Fibroblast of skin of left quadriceps (primary cell): Measurements from ENCODE around the gene BICDL2.
A peak's percentile ranks its signal among the peaks of the same experiment; 100 is the strongest.
"Not testable (repeated sequence)": the region's sequence is repeated elsewhere in the genome, so short reads cannot be mapped to it uniquely, and the experiment has no call there.

Source experiments
- DNase-seq, 2 experiments: peaks; one replicate each; pipeline ENCODE4 v3.0.0-alpha.2; 2013; ENCODE audit warnings: low read depth in 2 of 2

Gene BICDL2

DNA sequence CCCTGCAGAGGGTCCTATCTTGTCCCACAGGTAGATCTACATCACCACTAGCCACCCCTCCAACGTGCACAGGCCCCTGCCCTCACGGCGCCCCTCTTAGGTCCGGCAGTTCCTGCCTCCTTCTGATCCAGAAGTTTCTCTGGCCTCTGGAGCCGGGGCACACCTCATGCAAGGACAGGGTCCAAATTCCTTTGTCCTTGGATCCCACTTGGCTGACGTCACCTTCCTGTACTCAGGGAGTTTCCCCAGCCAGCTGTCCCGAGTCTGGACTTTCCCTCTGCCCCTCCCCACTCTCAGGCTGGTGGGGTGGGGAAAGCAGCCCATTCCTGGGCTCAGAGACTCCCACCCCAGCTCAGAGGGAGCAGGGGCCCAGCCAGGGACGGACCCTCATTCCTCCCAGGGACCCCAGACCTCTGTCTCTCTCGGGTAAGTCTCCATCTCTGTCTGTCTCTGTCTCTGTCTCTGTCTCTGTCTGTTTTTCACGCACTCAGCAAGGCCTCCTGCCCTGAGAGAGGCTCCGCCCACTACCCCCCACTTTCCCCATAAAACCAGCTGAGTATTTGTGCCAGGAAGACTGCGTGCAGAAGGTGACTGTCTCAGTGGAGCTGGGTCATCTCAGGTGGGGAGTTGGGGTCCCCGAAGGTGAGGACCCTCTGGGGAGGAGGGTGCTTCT lies 28.5 kb upstream of the BICDL2 start, which contains the start of gene IL32:
Gene IL32, plus strand, starts transcription at position 572 of the 673 bp plus-strand sequence. CDS start 172 bp downstream, outside the sequence.
- peak; percentile 11 to 15 for DNase-seq

GRCh38 chr16:3063625-3064386 lies 27.1 kb upstream of the BICDL2 start:
- DNase-seq: no peak

DNA sequence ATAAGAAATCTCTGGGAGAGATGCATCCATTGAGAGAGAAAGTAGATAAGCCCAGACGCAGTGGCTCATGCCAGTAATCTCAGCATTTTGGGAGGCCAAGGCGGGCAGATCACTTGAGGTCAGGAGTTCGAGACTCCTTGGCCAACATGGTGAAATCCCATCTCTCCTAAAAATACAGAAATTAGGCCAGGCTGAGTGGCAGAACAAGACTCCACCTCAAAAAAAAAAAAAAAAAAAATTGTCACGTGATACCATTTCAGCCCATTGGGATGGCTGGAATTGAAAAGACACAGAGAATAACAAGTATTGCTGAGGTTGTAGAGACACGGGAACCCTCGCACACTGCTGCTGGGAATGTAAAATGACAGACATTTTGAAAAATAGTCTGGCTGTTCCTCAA lies 25.8 kb upstream of the BICDL2 start:
- no peak for DNase-seq

GRCh38 chr16:3060339-3061127 lies 23.8 kb upstream of the BICDL2 start:
- no peak for DNase-seq

DNA sequence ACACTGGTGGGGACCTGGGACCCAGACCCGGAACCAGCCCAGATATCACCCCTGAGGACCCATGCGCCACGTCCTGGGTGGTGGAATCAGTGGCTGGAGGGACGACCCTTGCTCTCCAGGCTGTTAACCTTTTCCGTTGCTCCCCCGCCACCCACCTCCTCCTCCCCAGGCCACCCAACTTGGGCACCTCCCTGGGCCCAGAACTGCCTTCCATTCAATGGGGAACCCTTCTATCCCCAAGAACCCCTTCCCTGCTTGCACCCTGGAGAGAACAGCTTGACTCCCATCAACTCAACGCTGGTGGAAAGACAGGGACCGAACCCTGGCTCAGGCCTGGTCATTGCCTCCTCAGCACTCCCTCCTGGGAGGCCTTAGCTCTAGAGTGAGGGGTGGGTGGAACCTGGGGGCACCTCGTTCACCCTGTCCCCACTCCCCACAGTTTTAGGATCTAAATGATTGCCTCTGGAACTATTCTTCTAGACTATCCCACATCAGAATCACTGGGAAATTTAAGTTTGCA lies 23.0 kb upstream of the BICDL2 start:
- no peak for DNase-seq

DNA sequence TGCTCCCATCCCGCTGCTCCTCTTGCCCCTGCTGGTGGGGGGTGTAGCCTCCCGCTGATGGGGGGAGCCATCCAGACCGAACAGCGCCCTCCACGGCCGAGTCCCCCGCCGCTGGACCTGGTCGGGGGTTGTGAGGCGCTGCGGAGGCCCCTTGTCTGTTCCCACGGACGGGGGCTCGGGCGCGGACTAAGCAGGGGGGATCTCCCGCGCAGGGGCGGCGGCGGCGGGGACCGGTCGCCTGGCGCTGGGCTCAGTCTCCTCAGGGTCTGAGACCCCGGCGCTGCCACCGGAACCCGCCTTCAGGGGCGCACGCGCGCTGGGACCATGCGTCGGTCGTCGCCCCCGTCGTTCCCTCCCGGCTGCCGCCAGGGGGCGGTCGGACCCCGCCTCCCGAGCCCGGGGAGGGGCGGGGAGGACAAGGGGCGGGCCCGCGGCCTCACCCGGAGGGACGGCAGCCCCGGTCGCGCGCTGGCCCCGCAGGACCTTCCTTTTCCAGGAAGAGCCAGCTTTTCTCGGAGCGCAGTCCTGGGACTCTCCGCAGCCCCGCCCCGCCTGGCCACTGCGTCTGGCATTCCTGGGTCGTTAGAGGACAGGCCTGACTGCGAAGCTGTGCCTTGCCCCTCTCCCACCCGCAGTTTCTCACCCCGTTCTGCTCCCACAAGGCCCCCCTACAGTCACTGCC lies 22.4 kb upstream of the BICDL2 start:
- DNase-seq: peak; percentile 58 to 67

DNA sequence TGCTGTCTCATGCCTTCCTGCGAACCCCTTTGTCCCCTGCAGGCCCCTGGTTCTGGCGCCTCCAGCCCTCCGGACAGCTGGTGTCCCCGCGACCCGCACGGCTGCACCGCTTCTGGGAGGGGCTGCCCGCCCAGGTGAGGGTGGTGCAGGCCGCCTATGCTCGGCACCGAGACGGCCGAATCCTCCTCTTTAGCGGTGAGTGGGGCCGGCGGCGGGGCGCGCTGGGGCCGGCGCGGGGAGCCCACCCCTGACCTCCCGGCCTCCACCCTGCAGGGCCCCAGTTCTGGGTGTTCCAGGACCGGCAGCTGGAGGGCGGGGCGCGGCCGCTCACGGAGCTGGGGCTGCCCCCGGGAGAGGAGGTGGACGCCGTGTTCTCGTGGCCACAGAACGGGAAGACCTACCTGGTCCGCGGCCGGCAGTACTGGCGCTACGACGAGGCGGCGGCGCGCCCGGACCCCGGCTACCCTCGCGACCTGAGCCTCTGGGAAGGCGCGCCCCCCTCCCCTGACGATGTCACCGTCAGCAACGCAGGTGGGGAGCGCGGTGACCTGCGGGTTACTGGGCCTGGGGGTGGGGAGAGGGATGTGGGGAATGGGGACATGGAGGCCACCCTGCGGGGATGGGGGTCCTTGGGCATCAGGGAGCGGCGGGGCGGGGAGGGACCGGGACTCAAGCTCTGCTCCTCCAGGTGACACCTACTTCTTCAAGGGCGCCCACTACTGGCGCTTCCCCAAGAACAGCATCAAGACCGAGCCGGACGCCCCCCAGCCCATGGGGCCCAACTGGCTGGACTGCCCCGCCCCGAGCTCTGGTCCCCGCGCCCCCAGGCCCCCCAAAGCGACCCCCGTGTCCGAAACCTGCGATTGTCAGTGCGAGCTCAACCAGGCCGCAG lies 21.6 kb upstream of the BICDL2 start:
- no peak for DNase-seq

GRCh38 chr16:3057181-3058138 lies 20.7 kb upstream of the BICDL2 start:
- no peak for DNase-seq

DNA sequence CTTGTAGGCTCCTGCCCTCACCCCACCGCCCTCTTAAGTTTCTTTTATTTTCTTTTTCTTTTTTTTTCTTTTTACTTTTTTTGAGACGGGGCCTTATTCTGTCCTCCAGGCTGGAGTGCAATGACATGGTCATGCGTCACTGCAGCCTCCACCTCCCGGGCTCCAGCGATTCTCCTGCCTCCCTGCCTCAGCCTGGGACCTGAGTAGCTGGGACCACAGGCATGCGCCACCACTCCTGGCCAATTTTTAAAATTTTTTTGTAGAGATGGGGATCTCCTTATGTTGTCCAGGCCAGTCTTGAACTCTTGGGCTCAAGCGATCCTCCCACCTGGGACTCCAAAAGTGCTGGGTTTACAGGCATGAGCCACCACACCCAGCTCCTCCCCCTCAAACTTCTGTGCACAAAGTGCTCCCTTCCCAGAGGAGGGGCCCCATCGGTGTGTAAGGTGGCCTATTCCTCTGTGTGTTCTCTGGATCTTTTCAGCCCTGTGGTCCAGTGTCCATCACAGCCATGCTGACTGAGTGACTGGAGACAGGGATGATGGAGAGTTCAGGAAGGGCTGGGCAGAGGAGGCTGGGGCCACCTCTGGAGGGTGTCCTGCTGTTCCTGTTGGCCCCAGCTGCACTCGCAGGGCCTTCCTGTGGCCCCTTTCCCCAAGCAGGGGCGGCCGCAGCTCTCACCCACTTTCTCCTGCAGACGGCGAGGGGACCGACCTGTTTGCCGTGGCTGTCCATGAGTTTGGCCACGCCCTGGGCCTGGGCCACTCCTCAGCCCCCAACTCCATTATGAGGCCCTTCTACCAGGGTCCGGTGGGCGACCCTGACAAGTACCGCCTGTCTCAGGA lies 19.8 kb upstream of the BICDL2 start:
- DNase-seq: no peak

GRCh38 chr16:3055734-3056115 lies 19.0 kb upstream of the BICDL2 start:
- DNase-seq: not testable (repeated sequence)

- DNase-seq: no peak
These were observed 18.4 kb upstream of the BICDL2 start for GRCh38 chr16:3054965-3055733.

GRCh38 chr16:3053330-3053710 lies 16.6 kb upstream of the BICDL2 start:
- DNase-seq: not testable (repeated sequence)

GRCh38 chr16:3052571-3053329 lies 16.0 kb upstream of the BICDL2 start:
- not testable (repeated sequence) for DNase-seq

DNA sequence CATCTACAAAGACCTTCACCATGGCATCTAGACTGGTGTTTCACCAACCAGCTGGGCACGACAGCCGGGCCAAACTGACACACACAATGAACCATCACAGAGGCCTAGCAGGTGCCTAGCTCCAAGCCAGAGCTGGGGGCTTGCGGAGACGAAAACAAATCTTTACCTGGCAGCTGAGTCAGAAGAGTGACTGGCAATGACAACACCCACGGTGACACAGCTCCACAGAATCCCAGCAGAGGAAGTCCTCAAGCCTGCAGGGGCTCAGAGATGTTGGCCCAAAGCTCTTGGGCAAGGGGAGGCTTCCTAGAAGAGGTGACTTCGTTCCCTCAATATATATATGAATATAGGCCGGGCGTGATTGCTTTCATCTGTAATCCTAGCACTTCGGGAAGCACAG lies 14.8 kb upstream of the BICDL2 start:
- no peak for DNase-seq

DNA sequence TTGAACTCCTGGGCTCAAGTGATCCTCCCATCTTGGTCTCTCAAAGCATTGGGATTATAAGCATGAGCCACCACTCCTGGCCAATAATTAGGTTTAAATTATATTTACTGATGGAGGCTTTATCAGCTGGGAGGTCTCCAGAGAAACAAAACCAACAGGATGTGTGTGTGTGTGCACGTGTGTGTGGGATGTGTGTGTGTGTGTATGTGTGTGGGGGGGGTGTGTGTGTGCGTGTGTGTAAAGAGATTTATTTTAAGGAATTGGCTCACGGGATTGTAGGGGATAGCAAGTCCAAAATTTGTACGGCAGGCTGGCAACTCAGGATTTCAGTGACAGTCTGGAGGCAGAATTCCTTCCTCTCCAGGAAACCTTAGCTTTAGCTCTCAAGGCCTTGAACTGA lies 14.3 kb upstream of the BICDL2 start:
- no peak for DNase-seq

GRCh38 chr16:3050487-3050886 lies 13.7 kb upstream of the BICDL2 start:
- no peak for DNase-seq

- no peak for DNase-seq
These were observed 13.3 kb upstream of the BICDL2 start for GRCh38 chr16:3049921-3050481.
